NCI-H524 (cell line): ENCODE results near the gene CCL7.

ENCODE experiments used
- DNase-seq, 2 experiments: peaks; one replicate each; lab custom pipeline; 2025; lab: John Stamatoyannopoulos, UW

CCL7 gene

DNA sequence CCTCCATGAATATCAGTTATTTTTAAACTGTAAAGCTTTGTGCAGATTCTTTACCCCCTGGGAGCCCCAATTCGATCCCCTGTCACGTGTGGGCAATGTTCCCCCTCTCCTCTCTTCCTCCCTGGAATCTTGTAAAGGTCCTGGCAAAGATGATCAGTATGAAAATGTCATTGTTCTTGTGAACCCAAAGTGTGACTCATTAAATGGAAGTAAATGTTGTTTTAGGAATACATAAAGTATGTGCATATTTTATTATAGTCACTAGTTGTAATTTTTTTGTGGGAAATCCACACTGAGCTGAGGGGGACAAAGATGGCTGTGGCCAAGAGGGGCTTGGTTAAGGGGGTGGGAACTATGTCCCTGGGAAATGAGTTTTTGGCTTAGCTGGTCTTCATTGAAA is 17.9 kb downstream of the CCL7 start:
- no peak for DNase-seq

DNA sequence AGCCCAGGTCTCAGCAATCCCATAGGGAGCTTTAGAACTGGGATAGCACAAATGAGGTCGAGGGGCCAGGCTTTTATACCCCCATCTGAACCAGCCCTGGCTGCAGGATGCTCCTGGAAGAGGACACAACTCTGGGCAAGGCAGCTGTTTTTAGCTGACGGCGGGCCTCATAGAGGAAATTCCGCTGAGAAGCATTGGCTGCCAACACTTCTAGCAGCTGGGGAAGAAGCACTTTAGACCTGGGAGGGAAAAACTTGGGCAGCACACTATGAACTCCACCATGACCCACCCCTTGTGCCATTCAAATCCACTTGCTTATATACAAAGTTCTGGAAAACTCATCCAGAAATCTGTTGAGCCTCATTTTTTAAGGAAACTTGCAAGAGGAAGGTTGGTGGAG is 20.6 kb downstream of the CCL7 start:
- no peak for DNase-seq

GRCh38 chr17:34291721-34292348 is 21.8 kb downstream of the CCL7 start:
- DNase-seq = no peak

GRCh38 chr17:34299027-34299426 is 29.0 kb downstream of the CCL7 start:
- no peak for DNase-seq

DNA sequence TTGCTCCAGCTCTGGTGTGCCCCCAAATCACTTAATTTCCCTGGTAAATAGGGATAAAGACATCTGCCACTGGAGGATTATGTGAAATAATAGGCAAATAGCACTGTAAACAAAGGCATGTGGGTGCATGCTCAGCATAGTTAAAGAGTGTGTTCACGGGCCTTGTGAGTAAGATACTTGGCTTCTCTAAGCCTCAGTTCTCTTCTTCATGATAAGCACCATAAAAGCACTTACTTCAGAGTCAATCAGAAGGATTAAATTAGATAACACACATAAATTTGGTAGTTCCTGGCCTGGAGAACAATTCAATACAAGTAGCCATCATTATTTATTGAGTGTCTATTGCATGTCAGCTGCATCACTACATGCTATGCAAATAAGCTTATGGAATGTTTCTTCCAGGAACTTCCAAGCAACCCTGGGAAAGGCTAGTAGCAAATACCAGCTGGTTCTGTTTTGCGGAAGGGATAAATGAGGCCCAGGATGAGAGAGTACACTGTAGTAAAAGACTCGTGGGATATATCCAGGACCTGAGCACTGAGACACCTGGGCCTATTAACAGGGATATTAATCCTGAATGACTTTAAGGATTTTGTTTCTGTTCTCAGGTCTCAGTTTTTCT is 30.0 kb downstream of the CCL7 start:
- DNase-seq = no peak

- DNase-seq = no peak
These were observed 30.8 kb downstream of the CCL7 start for GRCh38 chr17:34300652-34301370.

- DNase-seq = no peak
These were observed 32.0 kb downstream of the CCL7 start for GRCh38 chr17:34301986-34302385.

DNA sequence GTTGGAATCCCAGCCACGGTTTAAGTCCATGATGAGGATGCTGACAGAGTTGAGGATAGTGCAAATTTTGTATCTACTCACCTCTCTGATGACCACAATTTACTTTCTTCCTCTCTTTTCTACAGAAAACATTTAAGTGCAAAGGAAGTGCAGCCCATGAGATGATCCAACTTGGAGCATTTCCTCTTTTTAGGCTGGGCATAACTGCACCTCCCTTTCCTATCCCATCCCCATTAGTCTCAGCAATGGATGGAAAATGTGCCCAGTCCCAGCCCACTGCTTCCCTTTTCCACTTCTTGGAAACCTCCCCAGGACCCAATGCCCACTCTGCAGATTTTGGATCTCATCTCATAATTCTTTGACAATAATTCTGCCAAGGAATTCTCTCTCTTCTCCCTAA is 32.6 kb downstream of the CCL7 start:
- no peak for DNase-seq

DNA sequence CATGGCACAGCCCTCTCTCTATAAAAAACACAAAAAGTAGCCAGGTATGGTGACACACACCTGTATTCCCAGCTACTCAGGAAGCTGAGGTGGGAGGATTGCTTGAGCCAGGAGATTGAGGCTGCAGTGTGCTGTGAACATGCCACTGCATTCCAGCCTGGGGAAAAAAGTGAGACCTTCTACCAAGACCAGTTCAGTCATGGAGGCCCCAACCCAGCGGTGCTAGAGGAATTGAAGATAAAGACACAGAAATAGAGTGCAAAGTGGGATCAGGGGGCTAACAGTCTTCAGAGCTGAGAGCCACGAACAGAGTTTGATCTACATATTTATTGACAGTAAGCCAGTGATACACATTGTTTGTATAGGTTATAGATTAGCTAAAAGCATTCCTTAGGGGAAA is 33.6 kb downstream of the CCL7 start:
- no peak for DNase-seq

DNA sequence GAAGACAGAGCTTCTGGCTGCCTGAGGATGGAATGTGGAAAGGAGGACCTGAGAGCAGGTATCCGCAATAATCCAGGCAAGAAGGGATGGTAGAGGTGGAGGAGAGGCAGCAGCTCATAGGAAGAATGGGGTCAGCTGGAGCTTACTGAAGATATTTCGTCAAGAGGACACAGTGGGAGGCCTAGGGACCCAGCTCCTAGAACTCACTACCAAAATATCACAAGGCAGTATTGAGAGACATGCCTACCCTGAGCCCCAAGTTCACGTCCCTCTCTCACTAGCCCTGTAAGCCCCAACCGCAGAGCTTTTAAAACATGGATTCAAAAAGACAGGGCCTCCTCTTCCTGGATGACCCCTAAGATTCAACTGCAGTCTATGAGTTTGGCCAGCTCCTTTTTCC is 35.0 kb downstream of the CCL7 start:
- DNase-seq = no peak

GRCh38 chr17:34305606-34306005 is 35.6 kb downstream of the CCL7 start:
- no peak for DNase-seq

DNA sequence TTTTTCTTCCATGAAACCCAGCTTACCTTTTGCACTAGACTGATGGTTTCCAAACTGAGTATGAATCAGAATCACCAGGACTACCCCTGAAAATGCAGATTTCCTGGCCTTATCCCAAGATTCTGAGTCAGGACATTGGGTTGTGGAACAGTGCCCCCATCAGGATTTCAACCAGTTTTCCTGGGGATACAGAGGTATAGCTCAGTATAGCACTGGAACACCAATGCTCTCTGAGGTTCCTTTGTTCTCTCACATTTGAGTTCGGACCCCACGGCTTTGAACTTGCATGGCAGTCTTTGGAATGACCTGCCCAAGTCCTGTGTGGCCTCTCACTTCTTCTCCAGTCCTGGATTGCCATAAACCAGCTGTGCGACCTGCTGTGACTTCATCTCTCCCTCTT is 36.4 kb downstream of the CCL7 start:
- no peak for DNase-seq

- no peak for DNase-seq
These were observed 37.1 kb downstream of the CCL7 start for GRCh38 chr17:34307110-34307509.

- no peak for DNase-seq
These were observed 38.4 kb downstream of the CCL7 start for GRCh38 chr17:34308371-34308770.

DNA sequence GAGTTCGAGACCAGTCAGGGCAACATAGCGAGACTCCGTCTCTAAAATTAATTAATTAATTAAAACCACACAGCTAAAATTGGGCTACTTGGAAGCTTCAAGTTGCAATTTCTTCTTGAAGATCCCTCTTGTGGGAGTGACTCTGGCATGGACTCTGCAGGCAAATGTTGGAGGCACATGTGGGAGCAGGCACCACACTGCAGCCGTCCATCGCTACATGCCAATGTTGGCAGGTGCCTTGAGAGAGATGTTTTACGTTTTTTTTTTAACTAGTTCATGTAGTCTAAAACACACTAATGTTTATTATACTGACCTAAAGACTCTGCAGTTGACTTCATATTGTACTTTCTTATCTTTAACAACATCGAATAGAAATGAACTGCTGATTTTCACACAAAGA is 41.3 kb downstream of the CCL7 start:
- DNase-seq = no peak

DNA sequence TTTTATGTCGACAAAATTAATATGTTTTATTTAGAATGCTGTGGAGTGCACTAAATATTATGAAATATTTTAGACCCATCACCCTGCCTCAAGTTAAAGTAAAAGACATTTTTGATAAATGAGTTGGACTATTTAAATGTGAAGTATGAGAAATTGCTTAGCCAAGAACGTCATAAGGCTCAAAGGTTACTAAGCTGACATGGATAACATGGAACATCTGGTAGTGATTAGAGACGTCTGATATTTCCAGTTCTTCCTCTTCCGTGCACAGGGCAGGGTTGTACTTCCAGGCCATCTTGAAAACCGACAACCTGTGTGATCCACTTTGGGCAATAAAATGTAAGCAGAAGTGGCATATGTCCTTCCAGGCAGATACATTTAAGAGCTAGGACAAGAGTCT is 42.1 kb downstream of the CCL7 start:
- no peak for DNase-seq

DNA sequence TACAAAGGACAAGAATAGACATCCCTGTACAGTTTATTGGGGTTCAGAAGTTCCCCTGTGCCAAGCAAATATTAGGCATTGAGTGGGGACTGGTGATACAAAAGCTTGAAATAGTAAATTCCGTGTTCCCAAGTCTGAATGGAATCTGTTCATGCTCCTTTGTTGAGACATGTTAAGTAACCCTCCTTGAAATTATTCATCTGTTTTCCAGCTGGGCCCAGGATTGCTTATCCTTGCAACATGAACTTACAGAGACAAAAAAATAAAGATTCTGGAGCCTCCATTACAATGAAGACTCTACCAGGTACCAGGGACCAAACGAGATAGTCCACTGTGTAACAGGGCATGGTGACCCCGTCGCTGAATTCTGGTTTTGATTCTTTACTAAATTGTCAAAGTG is 43.1 kb downstream of the CCL7 start:
- no peak for DNase-seq

DNA sequence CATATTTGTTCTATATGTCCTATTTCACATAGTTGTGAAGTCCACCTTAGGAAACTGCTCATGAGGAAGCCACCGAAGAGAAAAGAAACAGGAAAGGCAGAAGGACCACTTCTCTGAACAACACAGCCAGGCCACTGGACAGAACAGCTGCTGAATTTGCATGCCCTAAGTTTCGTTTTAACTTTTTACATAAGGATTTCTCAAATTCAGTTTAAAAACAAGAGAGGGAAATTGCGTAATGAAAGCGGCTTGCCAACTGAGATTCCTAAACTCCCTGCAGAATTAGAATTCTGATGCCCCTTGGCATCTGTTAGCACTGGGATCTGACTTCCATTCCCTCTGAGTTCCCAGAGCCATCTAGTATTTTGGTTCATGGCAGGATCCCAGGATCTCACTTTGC is 44.3 kb downstream of the CCL7 start:
- no peak for DNase-seq

DNA sequence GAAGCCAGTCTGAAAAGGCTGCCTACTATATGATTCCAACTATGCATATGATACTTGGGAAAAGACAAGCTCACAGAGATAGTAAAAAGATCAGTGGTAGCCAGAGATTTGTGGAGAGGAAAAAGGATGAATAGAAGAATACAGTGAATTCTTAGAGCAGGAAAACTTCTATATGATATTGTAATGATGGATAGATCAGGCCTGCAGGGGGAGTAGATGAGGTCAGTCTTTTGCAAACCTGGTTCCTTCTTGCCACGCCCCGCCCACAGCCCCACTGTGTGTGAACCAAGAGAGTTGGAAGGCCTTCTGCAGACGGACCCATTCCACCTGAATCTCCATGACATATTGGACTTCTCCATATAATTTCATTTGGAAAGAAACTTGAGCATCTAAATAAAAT is 48.5 kb downstream of the CCL7 start:
- peak in 1 of 2 experiments; percentile 0 for DNase-seq

DNA sequence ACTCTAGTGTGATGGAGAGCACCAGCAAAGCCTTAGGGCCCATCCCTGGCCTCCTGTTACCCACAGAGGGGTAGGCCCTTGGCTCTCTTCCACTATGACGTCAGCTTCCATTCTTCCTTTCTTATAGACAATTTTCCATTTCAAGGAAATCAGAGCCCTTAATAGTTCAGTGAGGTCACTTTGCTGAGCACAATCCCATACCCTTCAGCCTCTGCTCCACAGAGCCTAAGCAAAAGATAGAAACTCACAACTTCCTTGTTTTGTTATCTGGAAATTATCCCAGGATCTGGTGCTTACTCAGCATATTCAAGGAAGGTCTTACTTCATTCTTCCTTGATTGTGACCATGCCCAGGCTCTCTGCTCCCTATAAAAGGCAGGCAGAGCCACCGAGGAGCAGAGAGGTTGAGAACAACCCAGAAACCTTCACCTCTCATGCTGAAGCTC is 49.0 kb downstream of the CCL7 start, which contains the start of gene CCL8:
Gene CCL8, plus strand, starts transcription at position 397 of the 445 bp plus-strand sequence. CDS start 67 bp downstream, outside the sequence.
- no peak for DNase-seq
